H9 (cell line): ENCODE results near the gene IFI44L. TPM values are rescaled to one million over a fixed set of nuclear protein-coding genes. Genes with fewer than 3 reads are reported as not detected.

Experiments used
- DNase-seq: peaks from one replicate; pipeline ENCODE4 v3.0.0-alpha.2; 2017
- H2AFZ ChIP-seq: one replicate; pipeline ENCODE4 v1.6.1; 2013; ENCODE audit warnings: mild to moderate bottlenecking, low read length, control low read depth, moderate library complexity
- H2AK5ac ChIP-seq: 2 replicates; pipeline ENCODE4 v1.6.1; 2013; ENCODE audit warnings: low read length, control low read depth, mixed read lengths; ENCODE audit not compliant: insufficient read length
- H2BK120ac ChIP-seq: one replicate; pipeline ENCODE4 v1.6.1; 2013; ENCODE audit warnings: low read depth, mild to moderate bottlenecking, low read length, control low read depth, inconsistent platforms; ENCODE audit not compliant: poor library complexity, severe bottlenecking
- H2BK12ac ChIP-seq: 2 replicates; pipeline ENCODE4 v1.6.1; 2013; ENCODE audit warnings: low read length, control low read depth, mixed read lengths, low read depth; ENCODE audit not compliant: insufficient read length
- H2BK15ac ChIP-seq: 2 replicates; pipeline ENCODE4 v1.6.1; 2013; ENCODE audit warnings: low read depth, low read length, control low read depth
- H2BK20ac ChIP-seq: one replicate; pipeline ENCODE4 v1.6.1; 2013; ENCODE audit warnings: low read depth, mild to moderate bottlenecking, low read length, control low read depth, inconsistent platforms; ENCODE audit not compliant: poor library complexity, severe bottlenecking
- H2BK5ac ChIP-seq: 2 replicates; pipeline ENCODE4 v1.6.1; 2013; ENCODE audit warnings: low read length, control low read depth, mixed read lengths; ENCODE audit not compliant: insufficient read length
- H3K14ac ChIP-seq: 2 replicates; pipeline ENCODE4 v1.6.1; 2013; ENCODE audit warnings: low read length, control low read depth; ENCODE audit not compliant: insufficient read depth
- H3K18ac ChIP-seq: 2 replicates; pipeline ENCODE4 v1.6.1; 2013; ENCODE audit warnings: low read depth, mild to moderate bottlenecking, mixed read lengths, low read length, control low read depth; ENCODE audit not compliant: insufficient read length
- H3K23ac ChIP-seq: 2 replicates; pipeline ENCODE4 v1.6.1; 2013; ENCODE audit warnings: low read length, control low read depth, mixed read lengths, low read depth; ENCODE audit not compliant: insufficient read length
- H3K23me2 ChIP-seq: 2 replicates; pipeline ENCODE4 v1.6.1; 2013; ENCODE audit warnings: low read depth, mild to moderate bottlenecking, mixed read lengths, low read length, control low read depth; ENCODE audit not compliant: insufficient read length, poor library complexity, severe bottlenecking
- H3K27ac ChIP-seq: 2 replicates; pipeline ENCODE4 v1.5.1; 2013; ENCODE audit warnings: low read length, control low read depth, mixed read lengths, low read depth; ENCODE audit not compliant: insufficient read length
- H3K27me3 ChIP-seq: 2 replicates; pipeline ENCODE4 v1.6.1; 2013; ENCODE audit warnings: low read length, control low read depth, inconsistent platforms; ENCODE audit not compliant: insufficient read depth
- H3K4ac ChIP-seq: 2 replicates; pipeline ENCODE4 v1.6.1; 2013; ENCODE audit warnings: low read depth, mild to moderate bottlenecking, control low read depth, inconsistent platforms, low read length, moderate library complexity
- H3K4me1 ChIP-seq: 2 replicates; pipeline ENCODE4 v1.6.1; 2013; ENCODE audit warnings: low read length, control low read depth, inconsistent platforms; ENCODE audit not compliant: insufficient read depth
- H3K4me2 ChIP-seq: 2 replicates; pipeline ENCODE4 v1.6.1; 2013; ENCODE audit warnings: low read length, control low read depth, mixed read lengths; ENCODE audit not compliant: insufficient read length, insufficient read depth
- H3K56ac ChIP-seq: 2 replicates; pipeline ENCODE4 v1.6.1; 2013; ENCODE audit warnings: low read depth, mild to moderate bottlenecking, mixed read lengths, low read length, control low read depth; ENCODE audit not compliant: insufficient read length
- H3K79me1 ChIP-seq: 2 replicates; pipeline ENCODE4 v1.6.1; 2013; ENCODE audit warnings: low read depth, mild to moderate bottlenecking, moderate library complexity, low read length, control low read depth, inconsistent platforms; ENCODE audit not compliant: insufficient read depth, poor library complexity, severe bottlenecking
- H3K79me2 ChIP-seq: 2 replicates; pipeline ENCODE4 v1.6.1; 2013; ENCODE audit warnings: low read length, control low read depth, inconsistent platforms; ENCODE audit not compliant: insufficient read depth
- H3K9ac ChIP-seq: 2 replicates; pipeline ENCODE4 v1.6.1; 2013; ENCODE audit warnings: low read length, control low read depth, mixed read lengths; ENCODE audit not compliant: insufficient read length; ENCODE audit errors: extremely low read depth
- H3K9me3 ChIP-seq: one replicate; pipeline ENCODE4 v1.6.1; 2013; ENCODE audit warnings: low read depth, low read length, inconsistent platforms; ENCODE audit not compliant: control insufficient read depth
- H3T11ph ChIP-seq: one replicate; pipeline ENCODE4 v1.6.1; 2013; ENCODE audit warnings: mild to moderate bottlenecking, low read length, control low read depth, inconsistent platforms
- H4K20me1 ChIP-seq: one replicate; pipeline ENCODE4 v1.6.1; 2013; ENCODE audit not compliant: control insufficient read depth, insufficient read length, insufficient read depth
- H4K5ac ChIP-seq: 2 replicates; pipeline ENCODE4 v1.6.1; 2013; ENCODE audit warnings: low read depth, mild to moderate bottlenecking, mixed read lengths, low read length, control low read depth; ENCODE audit not compliant: insufficient read length
- H4K8ac ChIP-seq: replicated peaks from 2 replicates; pipeline ENCODE4 v1.6.1; 2013; ENCODE audit warnings: low read length, control low read depth, mixed read lengths, low read depth; ENCODE audit not compliant: insufficient read length
- H4K91ac ChIP-seq: 2 replicates; pipeline ENCODE4 v1.6.1; 2013; ENCODE audit warnings: low read depth, mild to moderate bottlenecking, moderate library complexity, mixed read lengths, low read length, control low read depth; ENCODE audit not compliant: insufficient read length
- H3K27ac Mint-ChIP-seq, 3 experiments: 2 replicates in 2 of 3; 3 replicates in 1 of 3; pipeline ENCODE4 v1.8.0; 2020 to 2021; ENCODE audit warnings: mixed read lengths in 3 of 3, mild to moderate bottlenecking in 1 of 3, moderate library complexity in 1 of 3
- H3K27me3 Mint-ChIP-seq: 2 replicates; pipeline ENCODE4 v1.8.0; 2021; ENCODE audit warnings: low read depth, mild to moderate bottlenecking, moderate library complexity, mixed read lengths
- H3K36me3 Mint-ChIP-seq, 3 experiments: 2 replicates in 2 of 3; 3 replicates in 1 of 3; pipeline ENCODE4 v1.8.0; 2020 to 2021; ENCODE audit warnings: low read depth in 3 of 3, mixed read lengths in 3 of 3; ENCODE audit not compliant: insufficient read depth in 1 of 3
- H3K4me1 Mint-ChIP-seq, 2 experiments: 2 replicates each; pipeline ENCODE4 v1.8.0; 2020; ENCODE audit warnings: mixed read lengths in 2 of 2
- H3K4me3 Mint-ChIP-seq, 2 experiments: 2 replicates in 1 of 2; 3 replicates in 1 of 2; pipeline ENCODE4 v1.8.0; 2020 to 2021; ENCODE audit warnings: mild to moderate bottlenecking in 2 of 2, mixed read lengths in 2 of 2, moderate library complexity in 1 of 2
- H3K9me3 Mint-ChIP-seq, 2 experiments: 2 replicates in 1 of 2; 3 replicates in 1 of 2; pipeline ENCODE4 v1.8.0; 2020; ENCODE audit warnings: mild to moderate bottlenecking in 2 of 2, mixed read lengths in 2 of 2, moderate library complexity in 1 of 2
- WGBS: extraction: QIAGEN DNeasy Blood & Tissue Kit; methylation state at CpG from one replicate; pipeline ENCODE4 v1.1.7; 2013; ENCODE audit warnings: missing lambda C conversion rate, low lambda C conversion rate, mixed read lengths; ENCODE audit not compliant: insufficient read length; ENCODE audit errors: extremely low coverage; 5-methylcytosine and 5-hydroxymethylcytosine counted together
- total RNA-seq: library from RNA; stranded (reverse); gene quantifications from 2 replicates; pipeline ENCODE4 v1.2.1, GENCODE V29; 2021
- TF ChIP-seq, protein P1 (sequence below): fragments of 200-600 bp; sonication (generic); conservative IDR thresholded peaks from 3 replicates; pipeline ENCODE4 v1.8.0; 2021; ENCODE audit warnings: antibody characterized with exemption, mild to moderate bottlenecking

The IFI44L gene
- total RNA-seq, 1 experiment from 2014 or later: not detected

GRCh38 chr1:78683079-78683478, 62.8 kb downstream of the IFI44L start:
- no peaks in the 10 kb centered on the region for H3K9me3 ChIP-seq
- no peak overlapping the region for H3T11ph ChIP-seq
- no peak overlapping the region for H4K91ac ChIP-seq
- no peak overlapping the region for H2AFZ ChIP-seq
- H3K56ac ChIP-seq: no peak overlapping the region
- no peaks in the 10 kb centered on the region for H3K4me1 ChIP-seq
- Mint-ChIP-seq H3K36me3 (no peaks in the 10 kb centered on the region), H3K27me3 (no peaks in the 10 kb centered on the region), H3K27ac (no peak overlapping the region), H3K4me1 (no peaks in the 10 kb centered on the region), H3K9me3 (no peaks in the 10 kb centered on the region; a peak in 1 of 5 replicates), H3K4me3 (no peak overlapping the region)
- H3K27ac ChIP-seq: no peak overlapping the region
- TF ChIP-seq, protein P1, sequence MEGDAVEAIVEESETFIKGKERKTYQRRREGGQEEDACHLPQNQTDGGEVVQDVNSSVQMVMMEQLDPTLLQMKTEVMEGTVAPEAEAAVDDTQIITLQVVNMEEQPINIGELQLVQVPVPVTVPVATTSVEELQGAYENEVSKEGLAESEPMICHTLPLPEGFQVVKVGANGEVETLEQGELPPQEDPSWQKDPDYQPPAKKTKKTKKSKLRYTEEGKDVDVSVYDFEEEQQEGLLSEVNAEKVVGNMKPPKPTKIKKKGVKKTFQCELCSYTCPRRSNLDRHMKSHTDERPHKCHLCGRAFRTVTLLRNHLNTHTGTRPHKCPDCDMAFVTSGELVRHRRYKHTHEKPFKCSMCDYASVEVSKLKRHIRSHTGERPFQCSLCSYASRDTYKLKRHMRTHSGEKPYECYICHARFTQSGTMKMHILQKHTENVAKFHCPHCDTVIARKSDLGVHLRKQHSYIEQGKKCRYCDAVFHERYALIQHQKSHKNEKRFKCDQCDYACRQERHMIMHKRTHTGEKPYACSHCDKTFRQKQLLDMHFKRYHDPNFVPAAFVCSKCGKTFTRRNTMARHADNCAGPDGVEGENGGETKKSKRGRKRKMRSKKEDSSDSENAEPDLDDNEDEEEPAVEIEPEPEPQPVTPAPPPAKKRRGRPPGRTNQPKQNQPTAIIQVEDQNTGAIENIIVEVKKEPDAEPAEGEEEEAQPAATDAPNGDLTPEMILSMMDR: no peak
- no peak overlapping the region for H3K4me2 ChIP-seq
- no peaks in the 10 kb centered on the region for H4K20me1 ChIP-seq
- DNase-seq: no peak
- no peak overlapping the region for H2BK12ac ChIP-seq
- H3K18ac ChIP-seq: no peak overlapping the region
- H4K8ac ChIP-seq: no peak overlapping the region
- no peaks in the 10 kb centered on the region for H3K27me3 ChIP-seq
- no peaks in the 10 kb centered on the region for H3K79me2 ChIP-seq
- no peak overlapping the region for H3K23ac ChIP-seq
- WGBS: no CpG with 5 or more reads among the region's 2 CpGs
- H3K9ac ChIP-seq: no peak overlapping the region
- H2BK5ac ChIP-seq: no peak overlapping the region
- no peak overlapping the region for H2BK15ac ChIP-seq
- no peak overlapping the region for H2BK20ac ChIP-seq
- no peak overlapping the region for H2BK120ac ChIP-seq
- no peaks in the 10 kb centered on the region for H3K23me2 ChIP-seq
- H2AK5ac ChIP-seq: no peak overlapping the region
- H3K14ac ChIP-seq: no peak overlapping the region
- H4K5ac ChIP-seq: no peak overlapping the region
- H3K79me1 ChIP-seq: no peaks in the 10 kb centered on the region
- H3K4ac ChIP-seq: no peak overlapping the region
